NCI-H748 (cell line): ENCODE measurements around the gene STRN3.
A peak's percentile ranks its signal among the peaks of the same experiment; 100 is the strongest.

Experiments used
- DNase-seq: peaks from one replicate; lab custom pipeline; 2025; ENCODE audit not compliant: unreplicated experiment; lab: John Stamatoyannopoulos, UW

STRN3 gene

DNA sequence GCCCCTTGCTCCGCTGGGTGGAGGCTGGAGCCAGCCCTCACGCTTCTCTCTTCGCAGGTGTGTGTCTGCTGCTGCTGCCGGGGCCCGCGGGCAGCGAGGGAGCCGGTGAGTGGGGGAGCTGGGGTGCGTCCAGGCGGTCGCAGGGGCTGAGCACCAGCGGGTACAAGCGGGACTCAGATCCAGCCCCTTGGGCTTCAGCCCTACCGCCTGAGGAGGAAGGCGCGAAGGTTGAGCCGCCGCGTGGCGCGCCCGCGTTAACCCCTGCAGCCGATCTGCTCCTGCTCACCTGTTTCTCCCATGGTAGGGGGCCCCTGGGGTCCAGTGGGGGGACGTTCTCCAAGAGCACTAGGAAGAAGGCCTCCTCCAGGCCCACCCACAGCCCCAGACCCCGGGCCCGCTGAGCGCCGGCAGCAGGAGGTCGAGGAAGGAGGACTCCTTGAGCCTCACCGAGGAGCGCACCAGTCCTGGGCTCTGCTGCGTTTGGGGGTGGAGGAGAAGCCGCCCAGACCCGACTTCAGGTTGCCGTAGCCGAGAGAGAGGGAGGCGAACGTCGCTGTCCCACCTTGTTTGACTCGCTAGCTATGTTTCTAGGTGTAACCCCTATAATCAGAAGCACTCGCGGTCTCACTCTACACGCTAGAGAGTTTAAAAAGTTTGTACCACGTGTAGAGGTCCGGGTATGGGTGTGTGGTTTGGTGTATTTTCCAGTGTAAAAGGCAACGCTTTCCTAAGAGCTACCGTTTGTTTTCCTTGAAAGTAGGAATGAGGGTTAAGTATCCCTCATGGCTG is 151.0 kb downstream of the STRN3 start:
- peak; percentile 57 for DNase-seq

DNA sequence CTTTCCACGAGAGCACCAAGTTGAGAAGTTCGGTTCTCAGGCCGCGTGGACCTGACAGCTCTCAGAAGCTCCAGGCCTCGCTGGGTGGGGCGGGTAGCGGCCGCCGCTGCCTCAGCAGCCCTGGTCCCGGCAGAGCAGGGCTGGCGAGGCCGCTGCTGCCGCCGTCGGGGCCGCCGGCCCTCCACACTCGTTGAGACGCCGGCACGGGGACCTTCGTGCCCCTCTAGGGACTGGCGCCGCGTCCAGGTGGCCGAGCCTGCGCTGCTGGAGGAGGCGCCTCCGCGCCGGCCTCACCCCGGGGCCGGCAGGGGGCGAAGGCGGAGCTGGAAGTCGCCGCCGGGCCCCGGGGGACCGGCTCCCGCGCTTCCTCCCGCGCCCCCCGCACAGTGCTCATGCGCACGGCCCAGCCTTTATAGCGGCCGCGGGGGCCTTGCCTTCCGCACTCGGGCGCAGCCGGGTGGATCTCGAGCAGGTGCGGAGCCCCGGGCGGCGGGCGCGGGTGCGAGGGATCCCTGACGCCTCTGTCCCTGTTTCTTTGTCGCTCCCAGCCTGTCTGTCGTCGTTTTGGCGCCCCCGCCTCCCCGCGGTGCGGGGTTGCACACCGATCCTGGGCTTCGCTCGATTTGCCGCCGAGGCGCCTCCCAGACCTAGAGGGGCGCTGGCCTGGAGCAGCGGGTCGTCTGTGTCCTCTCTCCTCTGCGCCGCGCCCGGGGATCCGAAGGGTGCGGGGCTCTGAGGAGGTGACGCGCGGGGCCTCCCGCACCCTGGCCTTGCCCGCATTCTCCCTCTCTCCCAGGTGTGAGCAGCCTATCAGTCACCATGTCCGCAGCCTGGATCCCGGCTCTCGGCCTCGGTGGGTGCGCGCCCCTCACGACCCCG is 151.8 kb downstream of the STRN3 start, which contains the start of gene COCH:
Gene COCH, plus strand, starts transcription at position 440 of the 879 bp plus-strand sequence. Its CDS starts 380 bp downstream, at position 820.
- peak; percentile 81 for DNase-seq

DNA sequence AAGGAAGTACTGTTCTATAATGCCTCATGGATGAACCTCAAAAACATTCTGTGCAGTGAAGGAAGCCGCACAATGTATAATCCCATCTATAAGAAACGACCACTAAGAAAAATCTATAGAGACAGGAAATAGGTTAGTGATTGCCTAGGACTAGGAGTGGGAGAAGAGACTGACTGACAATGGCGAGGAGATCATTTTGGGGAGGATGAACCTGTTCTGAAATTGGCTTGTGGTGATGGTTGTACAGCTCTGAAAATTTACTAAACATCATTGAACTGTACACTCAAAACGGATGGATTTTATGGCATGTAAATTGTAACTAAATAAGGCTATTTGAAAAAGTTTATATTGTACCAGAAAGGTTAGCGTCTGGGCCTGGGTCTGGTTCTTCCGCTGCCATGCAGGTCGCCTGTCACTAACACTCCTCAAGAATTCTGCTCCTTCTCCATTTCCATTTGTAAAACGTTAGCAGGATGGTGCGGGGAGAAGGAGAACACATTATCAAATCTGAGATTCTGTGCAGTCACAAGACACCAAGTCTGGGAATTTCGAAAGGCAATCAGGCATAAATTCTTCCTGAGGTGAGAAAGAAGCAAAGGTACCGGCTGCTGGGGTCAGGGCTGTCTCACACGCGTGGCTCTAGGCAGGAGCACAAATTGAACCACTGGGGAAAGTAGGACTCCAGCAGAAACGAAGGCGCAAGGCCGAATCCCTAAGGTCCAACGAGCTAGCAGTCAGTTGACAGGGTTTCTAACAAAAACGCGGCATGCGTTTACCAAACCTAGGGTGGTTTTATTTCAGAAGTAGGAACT is 152.7 kb downstream of the STRN3 start:
- no peak for DNase-seq

DNA sequence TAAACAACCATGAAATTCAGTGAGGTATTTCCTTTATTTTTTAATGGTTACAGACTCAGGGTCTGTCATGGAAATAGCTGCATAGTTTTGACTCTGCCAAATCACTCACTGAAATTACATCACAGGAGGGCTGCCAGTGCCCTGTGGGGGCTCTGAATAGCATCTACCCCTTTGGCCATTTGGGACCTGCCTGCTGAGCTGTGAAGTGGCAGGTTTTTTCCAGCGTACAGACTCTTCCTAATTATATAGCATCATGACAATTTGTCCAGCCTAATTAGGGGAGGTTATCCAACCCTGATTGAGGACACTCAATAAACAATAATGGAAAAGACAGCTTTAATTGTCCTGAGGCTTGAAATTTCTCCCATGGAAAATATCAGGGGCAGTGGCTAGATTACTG is 153.6 kb downstream of the STRN3 start:
- peak; percentile 60 for DNase-seq

DNA sequence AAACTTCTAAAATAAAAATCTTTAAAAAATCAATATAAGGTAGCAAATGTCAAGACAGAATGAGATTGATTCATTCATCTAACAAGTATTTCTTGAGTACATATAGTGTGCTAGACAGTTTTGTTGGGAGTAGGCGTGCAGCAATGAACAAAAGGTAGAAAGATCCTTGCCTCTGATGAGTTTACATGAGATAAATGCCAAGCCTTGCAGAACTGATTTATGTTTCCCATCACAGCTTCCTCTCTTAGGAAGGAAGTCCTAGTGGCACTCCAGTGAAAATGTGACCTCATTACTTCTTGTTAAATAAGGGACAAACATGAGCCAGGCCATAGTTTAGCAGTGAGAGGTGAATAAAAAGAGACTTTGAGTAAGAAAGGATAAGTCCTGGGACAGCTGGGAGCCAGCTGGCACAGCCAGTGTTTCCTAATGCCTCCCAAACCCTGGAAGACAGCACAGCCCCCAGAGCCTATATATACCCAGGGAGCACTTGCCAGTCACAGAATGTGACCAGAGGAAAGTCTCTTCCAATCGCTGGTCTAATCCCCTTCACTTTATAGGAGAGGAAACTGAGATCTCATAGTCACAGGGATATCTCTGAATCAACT is 156.5 kb downstream of the STRN3 start:
- no peak for DNase-seq

DNA sequence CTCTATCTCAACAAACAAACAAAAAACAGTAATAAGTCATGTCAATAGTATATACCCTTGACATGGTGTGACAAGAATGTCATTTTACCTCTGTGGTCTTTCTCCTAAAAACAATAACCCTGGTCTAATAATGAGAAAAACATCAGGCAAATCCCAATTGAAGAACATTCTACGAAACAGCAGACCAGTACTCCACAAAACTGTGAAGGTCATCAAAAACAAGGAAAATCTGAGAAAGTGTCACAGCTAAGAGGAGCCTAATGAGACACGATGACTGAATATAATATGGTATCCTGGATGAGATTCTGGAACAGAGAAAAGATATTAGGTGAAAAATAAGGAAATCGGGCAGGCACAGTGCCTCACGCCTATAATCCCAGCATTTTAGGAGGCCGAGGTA is 157.4 kb downstream of the STRN3 start:
- no peak for DNase-seq

DNA sequence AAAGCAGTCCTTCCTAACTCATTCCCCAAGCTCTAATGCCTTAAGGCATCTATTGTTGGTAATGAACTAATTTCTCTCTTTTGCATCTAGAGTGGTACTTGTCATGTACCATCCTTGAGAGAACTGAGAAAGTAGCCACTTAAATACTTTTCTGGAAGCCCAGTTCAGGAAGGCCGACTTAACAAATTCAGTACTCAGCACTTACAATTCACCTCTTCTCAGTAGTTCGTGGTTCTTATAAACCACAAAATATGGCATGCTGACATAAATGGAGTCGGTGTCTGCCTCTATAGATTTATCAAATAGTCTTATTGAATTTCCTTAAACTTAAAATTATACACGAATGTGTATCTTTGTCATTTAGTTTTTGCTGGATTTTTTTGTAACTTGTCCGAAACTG is 161.2 kb downstream of the STRN3 start:
- DNase-seq, result no peak

DNA sequence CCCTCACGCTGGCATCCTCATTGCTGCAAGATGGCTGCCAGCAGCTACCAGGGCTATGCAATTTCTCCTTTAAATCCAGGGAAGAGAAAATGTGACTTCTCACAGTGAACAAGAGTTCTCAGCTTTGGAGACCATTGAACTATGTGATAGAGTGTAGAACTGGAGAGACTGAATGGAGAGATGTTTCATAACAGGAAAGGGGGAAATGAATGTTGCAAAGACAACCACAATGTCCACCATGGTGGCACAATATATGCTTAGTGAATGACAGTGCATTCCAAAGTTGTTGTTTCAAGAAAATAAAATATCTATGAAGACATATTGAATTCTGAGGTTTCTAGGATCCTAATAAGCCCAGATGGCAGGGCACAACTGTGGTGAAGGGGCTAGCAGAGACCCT is 165.0 kb downstream of the STRN3 start:
- DNase-seq, result no peak

DNA sequence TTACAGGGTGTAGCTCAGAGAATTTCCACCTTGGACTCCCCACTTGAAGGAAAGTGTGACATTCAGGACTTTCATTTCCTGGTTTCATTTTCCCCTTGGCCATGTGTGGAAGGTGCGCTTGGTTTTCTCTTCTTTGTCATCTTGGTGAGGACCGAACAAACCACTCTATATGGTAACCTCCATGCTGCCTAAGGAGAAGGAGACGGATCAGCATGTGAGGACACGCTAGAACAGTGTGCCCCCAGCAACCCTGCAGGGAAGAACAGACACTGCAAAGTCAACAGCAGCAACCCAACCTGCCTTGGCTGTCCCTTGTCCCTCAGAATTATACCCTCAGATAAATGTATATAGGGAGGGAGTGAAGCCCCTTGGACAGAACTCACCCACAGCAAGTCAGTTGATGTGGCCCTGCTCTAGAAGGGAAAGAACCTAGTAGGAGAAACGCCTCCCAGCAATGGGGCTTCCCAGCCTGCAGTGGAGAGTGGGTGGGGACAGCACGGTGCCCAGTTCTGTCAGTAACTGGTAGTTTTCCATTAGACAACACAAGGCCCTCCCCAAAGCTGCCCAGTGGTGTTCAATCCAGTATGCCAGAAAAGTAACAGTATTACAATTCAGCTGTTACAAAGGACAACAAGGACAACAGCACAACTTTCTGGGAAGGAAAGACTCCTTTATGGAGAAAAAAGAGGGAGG is 170.7 kb downstream of the STRN3 start:
- no peak for DNase-seq

DNA sequence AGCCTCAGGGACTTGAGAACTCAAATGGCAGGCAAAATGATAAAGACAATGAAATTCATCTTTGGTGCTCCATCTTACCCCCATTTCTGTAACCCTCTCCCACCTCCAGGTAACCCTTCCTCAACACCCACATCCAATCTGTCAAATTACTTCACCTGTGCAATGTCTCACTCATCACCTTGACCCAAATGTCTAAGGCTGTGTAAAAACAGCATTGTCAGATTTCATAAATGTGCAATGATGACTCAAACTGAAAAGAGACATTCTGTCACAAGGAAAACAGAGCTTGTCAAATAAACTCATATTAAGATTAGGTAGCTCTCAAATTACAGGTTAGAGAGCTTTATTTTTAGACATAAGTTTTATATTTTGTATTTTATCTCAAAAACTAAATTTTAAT is 171.7 kb downstream of the STRN3 start:
- no peak for DNase-seq

DNA sequence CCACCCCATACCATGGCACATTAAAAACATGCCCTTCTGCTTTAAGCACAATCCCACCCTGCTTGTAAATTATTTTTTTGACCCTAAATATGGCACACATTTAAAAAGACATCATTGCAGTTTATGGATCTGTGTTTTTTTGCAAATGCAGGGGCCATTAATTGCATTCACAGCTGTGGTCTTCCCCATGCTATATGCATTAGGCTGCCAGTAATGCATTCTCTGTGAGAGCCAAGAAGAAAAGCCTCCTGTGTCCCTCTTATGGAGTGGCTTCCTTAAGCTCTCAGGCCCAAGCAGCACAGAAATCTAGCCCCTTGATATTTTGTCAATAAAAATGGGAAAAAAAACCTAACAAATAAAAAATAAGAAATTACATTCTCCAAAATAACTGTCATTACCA is 172.2 kb downstream of the STRN3 start:
- DNase-seq, result no peak

DNA sequence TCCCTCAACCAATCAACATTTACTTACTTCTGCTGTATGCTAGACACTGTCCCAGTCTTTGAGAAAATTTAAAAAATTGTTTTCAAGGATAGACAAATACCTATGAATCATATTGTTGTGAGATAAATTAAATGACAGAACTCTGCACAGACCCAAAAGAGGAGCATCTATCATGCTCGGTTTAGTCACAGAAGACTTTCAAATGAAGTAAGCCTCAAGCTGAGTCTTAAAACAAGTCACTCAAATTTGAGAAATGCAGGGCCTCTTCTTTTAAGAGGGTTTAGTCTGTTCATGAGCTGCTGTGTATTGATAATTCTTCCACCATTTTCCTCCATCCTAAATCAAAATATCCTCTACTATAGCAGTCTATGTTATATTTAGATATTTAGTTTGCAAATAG is 176.2 kb downstream of the STRN3 start:
- DNase-seq, result no peak

DNA sequence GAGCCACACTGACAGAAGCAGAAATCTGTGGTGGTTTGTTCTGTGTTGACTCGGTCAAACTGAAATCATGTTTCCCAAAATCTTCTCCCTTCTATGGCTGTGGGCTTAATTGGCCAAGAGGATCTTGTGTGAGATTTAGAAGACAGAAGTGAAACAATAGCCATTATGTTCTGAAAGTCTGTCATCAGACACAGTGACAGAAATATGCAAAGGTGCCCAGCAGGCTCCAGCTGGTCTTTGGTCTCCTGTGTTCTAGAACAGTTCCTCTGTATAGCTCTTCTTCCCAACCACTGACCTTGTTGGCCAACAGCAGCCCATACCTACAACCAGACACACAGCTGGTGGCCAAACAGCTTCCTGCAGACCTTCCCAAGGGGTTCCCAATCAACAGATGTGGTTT is 176.8 kb downstream of the STRN3 start:
- DNase-seq, result no peak

DNA sequence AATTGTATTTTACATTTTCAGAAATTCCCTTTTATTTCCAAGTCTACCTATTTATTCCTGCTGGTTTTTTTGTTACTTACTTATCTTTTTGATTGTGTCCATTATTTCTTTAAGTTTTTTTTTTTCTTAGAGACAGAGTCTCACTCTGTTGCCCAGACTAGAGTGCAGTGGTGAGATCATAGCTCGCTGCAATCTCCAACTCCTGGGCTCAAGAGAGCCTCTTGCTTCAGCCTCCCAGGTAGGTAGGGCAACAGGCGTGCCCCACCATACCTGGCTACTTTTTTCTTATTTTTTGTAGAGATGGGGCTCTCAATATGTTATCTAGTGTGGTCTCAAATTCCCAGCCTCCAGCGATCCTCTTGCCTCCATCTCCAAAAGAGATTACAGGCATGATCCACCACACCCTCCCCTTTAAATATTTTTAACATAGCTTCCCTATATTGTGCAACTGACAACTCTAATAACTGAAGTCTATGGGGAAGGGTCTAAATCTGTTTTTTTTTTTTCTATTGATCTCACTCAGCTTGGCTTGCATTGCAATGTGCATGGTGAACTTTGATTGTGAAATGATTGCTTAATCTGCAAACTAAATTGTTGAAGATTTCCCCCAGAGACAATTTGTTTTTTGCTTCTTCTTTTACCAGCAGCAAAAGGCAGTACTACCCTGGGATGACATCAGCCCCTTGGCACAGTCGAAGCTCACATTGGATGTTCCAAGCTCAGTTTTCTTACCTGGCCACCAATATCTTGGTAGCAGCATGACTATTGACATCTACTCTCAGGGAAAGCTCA is 177.5 kb downstream of the STRN3 start:
- no peak for DNase-seq
